ENCODE measurements around the gene CLIC5. TPM values are rescaled to one million over a fixed set of nuclear protein-coding genes. Genes with fewer than 3 reads are reported as not detected.

The CLIC5 gene
- polyA plus RNA-seq, 1 donor (not counting 4 experiments of a cell fraction or from before 2014, with no cell fraction given), result 0.09 TPM

DNA sequence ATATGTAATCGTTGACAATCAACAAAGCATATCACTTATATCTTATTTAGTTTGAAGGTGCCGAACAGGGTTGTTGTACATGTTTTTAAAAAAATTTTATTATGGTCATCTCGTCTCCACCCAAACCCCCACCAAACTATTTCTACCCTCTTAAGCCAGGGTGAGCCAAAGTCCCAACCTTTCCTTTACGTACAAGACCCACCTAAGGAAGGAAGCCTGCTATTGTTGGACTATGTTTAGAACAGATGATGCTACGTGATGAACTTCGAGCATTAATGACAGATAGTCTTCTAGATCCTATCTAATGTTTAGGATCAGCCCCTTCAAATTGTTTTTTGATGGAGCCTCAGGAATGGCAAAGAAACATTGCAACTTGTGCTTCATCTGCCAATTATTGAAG lies 44.4 kb downstream of the CLIC5 start:
- dilution Hi-C loops (cut with MboI; ENCODE audit: extremely low pct_ligation_motif_present, low sequenced_read_pairs), result no loop called here
- no peaks in the 10 kb centered on the region for H3K27me3 ChIP-seq (ENCODE audit: control insufficient read depth, extremely low read depth, insufficient read depth, low read length)
- H3K4me3 ChIP-seq (ENCODE audit: control insufficient read depth in 2 of 3, extremely low read depth in 1 of 3, insufficient read depth in 2 of 3, low read depth in 1 of 3, low read length in 3 of 3), result no peak overlapping the region
- no peaks in the 10 kb centered on the region for H3K9me3 ChIP-seq (ENCODE audit: control insufficient read depth, low read depth, low read length)
- H3K4me1 ChIP-seq (ENCODE audit: control insufficient read depth, extremely low read depth, insufficient read depth, low read length), result no peaks in the 10 kb centered on the region
- DNase-seq (ENCODE audit: low read depth, low spot score) (no peak), FAIRE-seq (no peak)
- no peaks in the 10 kb centered on the region for H3K9me1 ChIP-seq (ENCODE audit: control insufficient read depth, extremely low read depth, insufficient read depth, low read length)
- no peak overlapping the region for H3K9ac ChIP-seq (ENCODE audit: control insufficient read depth, extremely low read depth, insufficient read depth, low read length)
- no peak overlapping the region for H2AFZ ChIP-seq (ENCODE audit: control insufficient read depth, low read length)
- TF ChIP-seq, protein P1, sequence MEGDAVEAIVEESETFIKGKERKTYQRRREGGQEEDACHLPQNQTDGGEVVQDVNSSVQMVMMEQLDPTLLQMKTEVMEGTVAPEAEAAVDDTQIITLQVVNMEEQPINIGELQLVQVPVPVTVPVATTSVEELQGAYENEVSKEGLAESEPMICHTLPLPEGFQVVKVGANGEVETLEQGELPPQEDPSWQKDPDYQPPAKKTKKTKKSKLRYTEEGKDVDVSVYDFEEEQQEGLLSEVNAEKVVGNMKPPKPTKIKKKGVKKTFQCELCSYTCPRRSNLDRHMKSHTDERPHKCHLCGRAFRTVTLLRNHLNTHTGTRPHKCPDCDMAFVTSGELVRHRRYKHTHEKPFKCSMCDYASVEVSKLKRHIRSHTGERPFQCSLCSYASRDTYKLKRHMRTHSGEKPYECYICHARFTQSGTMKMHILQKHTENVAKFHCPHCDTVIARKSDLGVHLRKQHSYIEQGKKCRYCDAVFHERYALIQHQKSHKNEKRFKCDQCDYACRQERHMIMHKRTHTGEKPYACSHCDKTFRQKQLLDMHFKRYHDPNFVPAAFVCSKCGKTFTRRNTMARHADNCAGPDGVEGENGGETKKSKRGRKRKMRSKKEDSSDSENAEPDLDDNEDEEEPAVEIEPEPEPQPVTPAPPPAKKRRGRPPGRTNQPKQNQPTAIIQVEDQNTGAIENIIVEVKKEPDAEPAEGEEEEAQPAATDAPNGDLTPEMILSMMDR (optimal IDR thresholded peaks at IDR 0.05 in 1 of 3, IDR thresholded peaks at IDR 0.05 in 1 of 3, conservative IDR thresholded peaks at IDR 0.05 in 1 of 3; ENCODE audit: extremely low read depth in 1 of 3, insufficient read depth in 2 of 3, low read length in 3 of 3), result no peak
- no peak for TF ChIP-seq EZH2 (IDR thresholded peaks at IDR 0.05; ENCODE audit: low read length)
- H3K4me2 ChIP-seq (ENCODE audit: control insufficient read depth, extremely low read depth, insufficient read depth, low read depth, low read length), result no peak overlapping the region
- H3K79me2 ChIP-seq (ENCODE audit: control insufficient read depth, insufficient read depth, low read length), result no peaks in the 10 kb centered on the region
- H3K36me3 ChIP-seq (ENCODE audit: control insufficient read depth in 2 of 2, extremely low read depth in 1 of 2, insufficient read depth in 2 of 2, low read length in 2 of 2), result no peaks in the 10 kb centered on the region
- H4K20me1 ChIP-seq (ENCODE audit: control insufficient read depth, extremely low read depth, insufficient read depth, low read length), result no peaks in the 10 kb centered on the region
- no peak overlapping the region for H3K27ac ChIP-seq (ENCODE audit: control insufficient read depth, insufficient read depth, low read length)

DNA sequence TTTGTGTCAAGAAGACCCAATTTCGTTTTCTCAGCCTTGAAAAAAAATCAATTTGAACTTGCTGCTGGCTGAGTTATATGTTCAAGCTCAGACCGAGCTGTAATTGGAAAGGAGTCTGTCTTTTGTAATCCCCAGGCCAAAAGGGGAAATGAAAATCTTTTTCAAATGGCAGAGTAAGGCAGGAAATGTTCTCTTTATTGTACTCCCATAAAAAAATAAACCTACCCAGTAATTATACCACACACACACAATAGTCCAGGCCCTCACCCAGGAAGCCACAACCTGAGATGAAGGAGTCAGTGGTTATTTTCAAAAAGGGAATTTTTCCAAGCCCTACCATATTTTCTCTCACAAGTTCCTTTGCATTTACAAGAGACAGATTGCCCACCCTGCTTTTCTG lies 45.3 kb downstream of the CLIC5 start:
- Histone ChIP-seq H3K9me3 (ENCODE audit: control insufficient read depth, low read depth, low read length) (no peaks in the 10 kb centered on the region), H3K27me3 (ENCODE audit: control insufficient read depth, extremely low read depth, insufficient read depth, low read length) (no peaks in the 10 kb centered on the region), H3K4me2 (ENCODE audit: control insufficient read depth, extremely low read depth, insufficient read depth, low read depth, low read length) (no peak overlapping the region), H3K9me1 (ENCODE audit: control insufficient read depth, extremely low read depth, insufficient read depth, low read length) (no peaks in the 10 kb centered on the region), H3K27ac (ENCODE audit: control insufficient read depth, insufficient read depth, low read length) (no peak overlapping the region), H3K79me2 (ENCODE audit: control insufficient read depth, insufficient read depth, low read length) (no peaks in the 10 kb centered on the region), H3K4me3 (ENCODE audit: control insufficient read depth in 2 of 3, extremely low read depth in 1 of 3, insufficient read depth in 2 of 3, low read depth in 1 of 3, low read length in 3 of 3) (no peak overlapping the region), H3K36me3 (ENCODE audit: control insufficient read depth in 2 of 2, extremely low read depth in 1 of 2, insufficient read depth in 2 of 2, low read length in 2 of 2) (no peaks in the 10 kb centered on the region), H3K4me1 (ENCODE audit: control insufficient read depth, extremely low read depth, insufficient read depth, low read length) (peaks cover 6% of the 10 kb centered on the region), H2AFZ (ENCODE audit: control insufficient read depth, low read length) (no peak overlapping the region), H3K9ac (ENCODE audit: control insufficient read depth, extremely low read depth, insufficient read depth, low read length) (no peak overlapping the region), H4K20me1 (ENCODE audit: control insufficient read depth, extremely low read depth, insufficient read depth, low read length) (no peaks in the 10 kb centered on the region)
- FAIRE-seq (no peak), DNase-seq (ENCODE audit: low read depth, low spot score) (no peak)
- dilution Hi-C loops (cut with MboI; ENCODE audit: extremely low pct_ligation_motif_present, low sequenced_read_pairs), result no loop called here
- TF ChIP-seq, protein P1 (optimal IDR thresholded peaks at IDR 0.05 in 1 of 3, IDR thresholded peaks at IDR 0.05 in 1 of 3, conservative IDR thresholded peaks at IDR 0.05 in 1 of 3; ENCODE audit: extremely low read depth in 1 of 3, insufficient read depth in 2 of 3, low read length in 3 of 3), result no peak
- no peak for TF ChIP-seq EZH2 (IDR thresholded peaks at IDR 0.05; ENCODE audit: low read length)
